ENCODE measurements around the gene MLH3.

Gene MLH3

GRCh38 chr14:75051556-75051899 is 261 bp upstream of the MLH3 start:
- POLR2A ChIA-PET (ENCODE audit: low non-redundant PET): interaction anchor here (0.6 kb wide), 1 partner anchor 19 kb away, joined by 4 read pairs; no protein-coding TSS in a partner anchor
- no peak for TF ChIP-seq CTCF (conservative IDR thresholded peaks at IDR 0.05; ENCODE audit: low read depth)

GRCh38 chr14:75049731-75050201 is 1.5 kb downstream of the MLH3 start:
- POLR2A ChIA-PET (ENCODE audit: low non-redundant PET): no interaction called here
- H3K27ac ChIP-seq: no peak overlapping the region
- CTCF ChIA-PET: interaction anchor here (0.7 kb wide), 1 partner anchor 39 kb away, joined by 4 read pairs; no protein-coding TSS in a partner anchor
- TF ChIP-seq CTCF (conservative IDR thresholded peaks at IDR 0.05; ENCODE audit: low read depth): no peak
- DNase-seq (ENCODE audit: low spot score): no peak

More at GRCh38 chr14:75051556-75051899, 261 bp upstream of the MLH3 start:
- no peak for DNase-seq (ENCODE audit: low spot score)
- peak overlapping the region; percentile 80 for H3K27ac ChIP-seq
- CTCF ChIA-PET: interaction anchor here (0.6 kb wide), 1 partner anchor 36 kb away, joined by 3 read pairs; no protein-coding TSS in a partner anchor

GRCh38 chr14:75049136-75049535 is 2.1 kb downstream of the MLH3 start:
- no peak overlapping the region for H3K27ac ChIP-seq
- no peak for DNase-seq (ENCODE audit: low spot score)
- TF ChIP-seq CTCF (conservative IDR thresholded peaks at IDR 0.05; ENCODE audit: low read depth): no peak
- ChIA-PET CTCF (no interaction called here), POLR2A (ENCODE audit: low non-redundant PET) (no interaction called here)

- ChIA-PET POLR2A (ENCODE audit: low non-redundant PET) (no interaction called here), CTCF (no interaction called here)
- DNase-seq (ENCODE audit: low spot score): no peak
- TF ChIP-seq CTCF (conservative IDR thresholded peaks at IDR 0.05; ENCODE audit: low read depth): no peak
- H3K27ac ChIP-seq: no peak overlapping the region
Observed at GRCh38 chr14:75048101-75048500, 3.2 kb downstream of the MLH3 start.

- CTCF ChIA-PET: no interaction called here
- no peak overlapping the region for H3K27ac ChIP-seq
- no peak for DNase-seq (ENCODE audit: low spot score)
- no peak for TF ChIP-seq CTCF (conservative IDR thresholded peaks at IDR 0.05; ENCODE audit: low read depth)
- POLR2A ChIA-PET (ENCODE audit: low non-redundant PET): no interaction called here
Observed at GRCh38 chr14:75047506-75047905, 3.8 kb downstream of the MLH3 start.

GRCh38 chr14:75046899-75047298 is 4.4 kb downstream of the MLH3 start:
- POLR2A ChIA-PET (ENCODE audit: low non-redundant PET): no interaction called here
- no peak for DNase-seq (ENCODE audit: low spot score)
- H3K27ac ChIP-seq: no peak overlapping the region
- CTCF ChIA-PET: no interaction called here
- no peak for TF ChIP-seq CTCF (conservative IDR thresholded peaks at IDR 0.05; ENCODE audit: low read depth)

- DNase-seq (ENCODE audit: low spot score): no peak
- CTCF ChIA-PET: no interaction called here
- TF ChIP-seq CTCF (conservative IDR thresholded peaks at IDR 0.05; ENCODE audit: low read depth): no peak
- no peak overlapping the region for H3K27ac ChIP-seq
- POLR2A ChIA-PET (ENCODE audit: low non-redundant PET): no interaction called here
Observed at GRCh38 chr14:75046275-75046674, 5.0 kb downstream of the MLH3 start.
